GM13977 (cell line): ENCODE data around the gene ABHD14A.

Experiments used
- DNase-seq: peaks from one replicate; pipeline ENCODE4 v3.0.0; 2012; ENCODE audit warnings: low spot score
- CTCF ChIP-seq: IDR thresholded peaks from 2 replicates; pipeline ENCODE4 v1.5.1; 2012; ENCODE audit warnings: mild to moderate bottlenecking, control low read depth; ENCODE audit not compliant: insufficient read depth; ENCODE audit errors: extremely low read depth, missing control alignments
- in situ Hi-C: fragments of 300-500 bp; cut with MboI; formaldehyde crosslinking; loops from one replicate; pipeline ENCODE4 v1.12.0; 2022; ENCODE audit warnings: low sequenced_read_pairs, low pct_unique_long_range_greater_than_20kb, mixed read lengths, inconsistent platforms; ENCODE audit not compliant: unreplicated experiment

Gene ABHD14A

GRCh38 chr3:51978143-51978502, 3.3 kb downstream of the ABHD14A start:
- no peak for DNase-seq
- no peak for TF ChIP-seq CTCF
- in situ Hi-C loops: no loop called here

- in situ Hi-C loops: no loop called here
- no peak for DNase-seq
- TF ChIP-seq CTCF: no peak
Measured at GRCh38 chr3:51980253-51980652, 5.4 kb downstream of the ABHD14A start.

- peak; percentile 85 for DNase-seq
- in situ Hi-C loops: no loop called here
- peak; percentile 61 for TF ChIP-seq CTCF
Measured at GRCh38 chr3:51982352-51982837, 7.5 kb downstream of the ABHD14A start.

- peak; percentile 98 for DNase-seq
- no peak for TF ChIP-seq CTCF
- in situ Hi-C loops: no loop called here
Measured at GRCh38 chr3:51982838-51983577, 8.1 kb downstream of the ABHD14A start, which contains the start of gene ACY1. ACY1 (plus strand) TSS chr3:51983535; CDS start chr3:51984065, 530 bp downstream.

GRCh38 chr3:51983578-51984268, 8.9 kb downstream of the ABHD14A start:
- DNase-seq: peak; percentile 50
- in situ Hi-C loops: no loop called here
- TF ChIP-seq CTCF: no peak

- no peak for DNase-seq
- TF ChIP-seq CTCF: no peak
- in situ Hi-C loops: no loop called here
Measured at GRCh38 chr3:51984269-51984647, 9.4 kb downstream of the ABHD14A start.
